Measurements from ENCODE around the gene GPR4.
A peak's percentile ranks its signal among the peaks of the same experiment; 100 is the strongest.

DNA sequence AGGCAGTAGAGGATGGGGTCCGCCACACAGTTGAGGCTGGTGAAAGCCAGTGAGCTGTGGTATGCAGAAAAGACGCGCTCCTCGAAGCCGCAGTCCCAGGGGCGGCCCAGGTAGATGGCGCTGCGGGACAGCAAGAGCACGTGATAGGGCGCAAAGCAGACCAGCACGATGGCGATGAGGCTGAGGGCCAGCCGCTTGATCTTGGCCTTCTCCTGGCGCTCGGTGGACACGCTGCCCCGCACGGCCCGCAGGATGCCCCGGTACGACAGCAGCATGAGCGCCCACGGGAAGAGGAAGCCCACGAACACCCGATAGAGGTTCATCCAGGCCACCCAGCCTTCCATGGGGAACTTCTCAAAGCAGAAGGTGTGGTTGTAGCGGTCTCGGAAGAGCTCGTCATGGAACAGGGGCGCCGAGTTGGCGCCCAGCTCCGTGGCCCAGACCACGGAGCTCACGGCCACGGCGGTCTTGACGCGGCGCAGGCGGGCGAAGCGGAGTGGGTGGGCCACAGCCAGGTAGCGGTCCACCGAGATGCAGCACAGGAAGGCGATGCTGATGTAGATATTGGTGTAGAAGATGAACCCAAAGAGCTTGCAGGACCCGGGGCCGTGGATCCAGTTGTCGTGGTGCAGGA is 10.9 kb downstream of the GPR4 start:
- TF ChIP-seq CTCF (IDR thresholded peaks at IDR 0.05) (peak in 1 of 4 experiments; percentile 10), POLR2A (IDR thresholded peaks at IDR 0.05) (no peak)
